ENCODE results near the gene TMCC1.

DNA sequence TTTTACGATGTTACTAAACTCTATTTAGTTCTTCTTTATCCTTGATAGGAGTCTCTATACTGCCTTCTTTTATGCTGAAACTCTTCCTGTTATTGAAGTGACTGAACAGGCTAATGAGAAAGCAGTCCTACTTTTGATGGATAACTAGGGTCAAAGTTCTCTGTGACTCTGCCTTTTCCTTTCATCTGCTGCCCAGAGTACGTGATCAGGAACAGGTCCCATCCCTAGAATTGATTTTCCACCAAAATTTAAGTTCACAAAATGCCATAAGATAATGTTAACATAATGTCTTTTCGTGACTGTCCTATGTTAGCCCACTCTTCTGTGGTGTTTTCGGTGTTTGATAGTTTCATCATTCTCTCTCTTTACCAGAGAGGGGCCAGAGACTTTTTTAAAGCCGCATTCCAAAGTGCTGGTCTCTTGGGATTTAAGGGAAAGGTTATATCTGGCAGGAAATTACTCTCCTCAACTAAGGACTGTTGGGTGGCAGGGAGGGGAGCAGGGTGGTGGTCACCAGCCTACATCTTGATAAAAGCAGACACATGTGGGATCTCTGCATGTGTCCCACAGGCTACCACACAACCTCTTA, 236.8 kb downstream of the TMCC1 start:
- TF ChIP-seq, protein P1, sequence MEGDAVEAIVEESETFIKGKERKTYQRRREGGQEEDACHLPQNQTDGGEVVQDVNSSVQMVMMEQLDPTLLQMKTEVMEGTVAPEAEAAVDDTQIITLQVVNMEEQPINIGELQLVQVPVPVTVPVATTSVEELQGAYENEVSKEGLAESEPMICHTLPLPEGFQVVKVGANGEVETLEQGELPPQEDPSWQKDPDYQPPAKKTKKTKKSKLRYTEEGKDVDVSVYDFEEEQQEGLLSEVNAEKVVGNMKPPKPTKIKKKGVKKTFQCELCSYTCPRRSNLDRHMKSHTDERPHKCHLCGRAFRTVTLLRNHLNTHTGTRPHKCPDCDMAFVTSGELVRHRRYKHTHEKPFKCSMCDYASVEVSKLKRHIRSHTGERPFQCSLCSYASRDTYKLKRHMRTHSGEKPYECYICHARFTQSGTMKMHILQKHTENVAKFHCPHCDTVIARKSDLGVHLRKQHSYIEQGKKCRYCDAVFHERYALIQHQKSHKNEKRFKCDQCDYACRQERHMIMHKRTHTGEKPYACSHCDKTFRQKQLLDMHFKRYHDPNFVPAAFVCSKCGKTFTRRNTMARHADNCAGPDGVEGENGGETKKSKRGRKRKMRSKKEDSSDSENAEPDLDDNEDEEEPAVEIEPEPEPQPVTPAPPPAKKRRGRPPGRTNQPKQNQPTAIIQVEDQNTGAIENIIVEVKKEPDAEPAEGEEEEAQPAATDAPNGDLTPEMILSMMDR (IDR thresholded peaks at IDR 0.05; ENCODE audit: extremely low read depth in 1 of 2, insufficient read depth in 1 of 2, low read depth in 1 of 2, low read length in 2 of 2), result no peak
- TF ChIP-seq MYC (IDR thresholded peaks at IDR 0.05; ENCODE audit: low read depth, low read length) (no peak), EZH2 (IDR thresholded peaks at IDR 0.05; ENCODE audit: borderline replicate concordance, low read depth, low read length, severe bottlenecking) (no peak), JUN (IDR thresholded peaks at IDR 0.05; ENCODE audit: borderline replicate concordance, insufficient read depth, insufficient read length, low read depth) (no peak), POLR2A (IDR thresholded peaks at IDR 0.05; ENCODE audit: low read depth, low read length) (no peak)
